ENCODE data around the gene COL6A3.

The COL6A3 gene, protein sequence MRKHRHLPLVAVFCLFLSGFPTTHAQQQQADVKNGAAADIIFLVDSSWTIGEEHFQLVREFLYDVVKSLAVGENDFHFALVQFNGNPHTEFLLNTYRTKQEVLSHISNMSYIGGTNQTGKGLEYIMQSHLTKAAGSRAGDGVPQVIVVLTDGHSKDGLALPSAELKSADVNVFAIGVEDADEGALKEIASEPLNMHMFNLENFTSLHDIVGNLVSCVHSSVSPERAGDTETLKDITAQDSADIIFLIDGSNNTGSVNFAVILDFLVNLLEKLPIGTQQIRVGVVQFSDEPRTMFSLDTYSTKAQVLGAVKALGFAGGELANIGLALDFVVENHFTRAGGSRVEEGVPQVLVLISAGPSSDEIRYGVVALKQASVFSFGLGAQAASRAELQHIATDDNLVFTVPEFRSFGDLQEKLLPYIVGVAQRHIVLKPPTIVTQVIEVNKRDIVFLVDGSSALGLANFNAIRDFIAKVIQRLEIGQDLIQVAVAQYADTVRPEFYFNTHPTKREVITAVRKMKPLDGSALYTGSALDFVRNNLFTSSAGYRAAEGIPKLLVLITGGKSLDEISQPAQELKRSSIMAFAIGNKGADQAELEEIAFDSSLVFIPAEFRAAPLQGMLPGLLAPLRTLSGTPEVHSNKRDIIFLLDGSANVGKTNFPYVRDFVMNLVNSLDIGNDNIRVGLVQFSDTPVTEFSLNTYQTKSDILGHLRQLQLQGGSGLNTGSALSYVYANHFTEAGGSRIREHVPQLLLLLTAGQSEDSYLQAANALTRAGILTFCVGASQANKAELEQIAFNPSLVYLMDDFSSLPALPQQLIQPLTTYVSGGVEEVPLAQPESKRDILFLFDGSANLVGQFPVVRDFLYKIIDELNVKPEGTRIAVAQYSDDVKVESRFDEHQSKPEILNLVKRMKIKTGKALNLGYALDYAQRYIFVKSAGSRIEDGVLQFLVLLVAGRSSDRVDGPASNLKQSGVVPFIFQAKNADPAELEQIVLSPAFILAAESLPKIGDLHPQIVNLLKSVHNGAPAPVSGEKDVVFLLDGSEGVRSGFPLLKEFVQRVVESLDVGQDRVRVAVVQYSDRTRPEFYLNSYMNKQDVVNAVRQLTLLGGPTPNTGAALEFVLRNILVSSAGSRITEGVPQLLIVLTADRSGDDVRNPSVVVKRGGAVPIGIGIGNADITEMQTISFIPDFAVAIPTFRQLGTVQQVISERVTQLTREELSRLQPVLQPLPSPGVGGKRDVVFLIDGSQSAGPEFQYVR (N-terminal part only)

DNA sequence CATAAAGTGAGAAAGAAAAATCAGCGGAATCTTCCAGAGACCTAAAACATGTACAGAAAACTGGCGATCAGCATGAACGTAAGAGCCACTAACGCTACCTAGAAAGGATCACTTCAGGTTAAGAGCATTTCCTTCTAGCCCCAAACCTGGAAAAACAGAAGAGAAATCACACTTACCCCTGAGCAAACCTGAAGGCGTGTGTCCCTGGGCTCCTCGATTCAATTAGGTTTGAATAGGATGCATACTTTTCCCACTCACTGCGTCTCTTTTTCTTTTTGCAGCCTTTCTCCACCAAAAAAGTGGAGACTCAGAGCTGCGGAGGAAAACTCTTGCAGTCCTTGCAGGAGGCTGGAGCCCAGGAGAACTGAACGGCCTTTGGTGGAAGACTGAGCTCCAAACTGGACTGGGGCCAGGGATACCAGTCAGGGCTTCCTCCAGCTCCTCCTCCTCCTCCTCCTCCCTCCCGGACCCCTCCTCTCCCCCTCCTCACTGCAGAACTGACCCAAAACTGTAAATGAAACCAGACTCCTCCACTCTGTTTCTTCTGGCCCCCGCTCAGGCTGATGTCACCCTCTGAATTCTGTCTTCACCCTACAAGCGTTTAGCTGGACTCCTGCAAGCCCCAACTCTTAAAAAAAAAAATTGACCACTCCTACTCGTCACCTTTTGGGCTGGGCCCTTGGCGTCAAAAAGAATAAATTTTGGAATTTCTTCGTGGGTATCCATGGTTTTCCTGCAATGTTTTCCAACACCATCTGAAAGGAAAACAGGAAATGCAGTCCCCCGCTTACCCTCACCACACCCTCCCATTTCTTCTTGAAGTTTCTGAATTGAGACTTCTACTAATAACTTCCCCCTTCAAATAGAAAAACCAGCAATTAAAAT is at the start of gene COL6A3:
Gene COL6A3 (minus strand): TSS at position 388 of the 885 bp plus-strand sequence. CDS start 17,347 bp downstream, outside the sequence.
- FAIRE-seq: no peak

DNA sequence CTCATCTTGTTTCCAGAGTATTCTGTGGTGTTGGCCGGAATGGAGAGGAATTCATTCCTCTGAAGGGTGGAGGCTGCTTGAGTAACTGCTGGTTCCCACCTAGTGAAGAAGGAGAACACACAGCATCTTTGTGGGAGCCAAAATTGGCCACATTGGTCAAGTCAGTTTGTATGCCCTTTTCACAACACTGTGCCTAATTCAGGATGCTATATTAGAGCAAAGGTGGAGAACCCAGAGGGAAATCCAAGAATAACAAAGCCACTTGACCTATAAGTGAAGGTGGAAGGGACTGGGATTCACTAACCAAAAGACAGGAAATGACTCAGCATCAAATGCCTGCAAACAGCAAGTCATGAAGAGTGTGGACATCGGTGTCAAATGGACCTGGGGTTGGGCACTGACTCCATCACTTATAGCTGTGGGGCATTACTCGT is 45.8 kb upstream of the COL6A3 start:
- no peak for FAIRE-seq

DNA sequence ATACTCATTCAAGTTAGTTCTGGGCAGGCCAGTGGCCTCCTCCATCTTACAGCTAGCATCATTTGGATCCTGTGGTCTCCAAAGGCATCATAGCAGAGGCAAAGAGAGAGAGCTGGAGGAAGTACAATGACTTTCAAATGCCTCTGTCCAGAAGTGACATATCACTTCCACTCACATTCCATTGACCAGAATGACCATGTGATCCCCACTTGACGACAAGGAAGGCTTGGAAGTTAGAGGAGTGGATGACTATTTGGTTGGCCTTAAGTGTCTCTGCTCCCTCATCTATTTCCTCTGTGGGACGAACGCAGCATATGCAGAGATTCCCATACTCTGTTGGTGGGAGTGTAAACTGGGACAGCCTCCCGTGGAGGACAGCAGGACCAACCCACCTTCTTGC is 45.3 kb upstream of the COL6A3 start:
- no peak for FAIRE-seq

DNA sequence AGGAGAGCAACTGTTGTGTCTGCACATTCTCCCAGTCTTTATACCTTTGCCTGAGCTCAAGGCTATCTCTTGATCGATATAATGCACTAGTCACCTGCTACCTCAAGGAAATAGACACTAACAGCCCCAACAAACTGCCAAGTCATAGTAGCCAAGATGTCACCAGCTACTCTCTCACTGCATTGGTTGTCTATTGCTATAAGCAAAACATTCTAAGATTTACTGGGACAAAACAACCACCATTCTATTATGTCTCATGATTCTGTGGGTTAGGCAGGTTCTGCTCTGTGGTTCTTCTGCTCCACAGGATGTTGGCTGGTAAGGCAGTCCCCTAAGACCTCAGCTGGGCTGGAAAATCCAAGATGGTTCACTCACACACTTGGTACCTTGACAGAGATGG is 44.6 kb upstream of the COL6A3 start:
- FAIRE-seq: no peak

DNA sequence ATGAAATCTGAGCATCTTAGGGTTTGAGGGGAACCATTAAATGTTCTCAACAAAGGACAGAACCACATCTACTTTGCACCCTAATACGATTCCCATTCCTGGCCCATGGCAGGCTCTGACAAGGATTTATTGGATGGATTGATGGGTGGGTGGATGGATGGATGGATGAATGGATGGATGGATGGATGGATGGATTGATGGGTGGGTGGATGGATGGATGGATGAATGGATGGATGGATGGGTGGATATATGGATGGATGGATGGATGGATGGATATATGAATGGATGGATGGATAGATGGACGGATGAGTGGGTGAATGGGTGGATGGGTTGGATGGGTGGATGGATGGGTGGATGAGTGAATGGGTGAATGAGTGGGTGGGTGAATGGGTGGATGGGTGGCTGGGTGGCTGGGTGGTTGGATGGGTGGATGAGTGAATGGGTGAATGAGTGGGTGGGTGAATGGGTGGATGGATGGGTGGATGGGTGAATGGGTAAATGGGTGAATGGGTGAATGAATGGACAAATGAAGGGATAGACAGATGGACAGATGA is 43.5 kb upstream of the COL6A3 start:
- FAIRE-seq: no peak

DNA sequence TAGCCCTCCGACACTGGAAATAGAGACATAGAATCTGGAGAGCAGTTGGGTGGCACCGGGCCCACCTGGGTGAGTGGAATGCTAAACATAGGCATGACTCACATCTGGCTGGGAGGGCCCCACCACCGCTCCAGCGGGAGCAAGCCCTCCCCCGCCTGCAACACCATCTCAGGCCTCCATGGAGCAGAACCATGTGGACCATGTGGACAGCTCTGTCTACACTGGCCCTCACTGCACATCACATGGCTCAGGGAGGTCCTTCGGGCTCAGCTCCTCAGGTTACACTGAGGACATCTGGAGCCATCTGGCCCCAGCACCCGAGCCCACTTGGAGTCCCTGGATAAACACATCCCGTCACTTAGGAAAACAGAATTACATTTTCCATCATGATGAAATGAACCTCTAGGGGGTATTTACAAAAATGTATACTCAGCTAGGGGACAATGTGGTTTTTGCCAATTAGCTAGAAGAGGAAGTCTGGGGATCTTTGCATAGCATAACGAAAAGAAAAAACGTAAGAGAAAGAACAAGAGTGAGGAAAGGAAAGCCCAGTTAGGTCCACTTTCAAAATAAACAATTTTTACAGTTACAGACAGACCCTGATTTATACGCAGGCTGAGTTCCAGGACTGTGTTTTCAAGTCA is 42.4 kb upstream of the COL6A3 start:
- FAIRE-seq: no peak

DNA sequence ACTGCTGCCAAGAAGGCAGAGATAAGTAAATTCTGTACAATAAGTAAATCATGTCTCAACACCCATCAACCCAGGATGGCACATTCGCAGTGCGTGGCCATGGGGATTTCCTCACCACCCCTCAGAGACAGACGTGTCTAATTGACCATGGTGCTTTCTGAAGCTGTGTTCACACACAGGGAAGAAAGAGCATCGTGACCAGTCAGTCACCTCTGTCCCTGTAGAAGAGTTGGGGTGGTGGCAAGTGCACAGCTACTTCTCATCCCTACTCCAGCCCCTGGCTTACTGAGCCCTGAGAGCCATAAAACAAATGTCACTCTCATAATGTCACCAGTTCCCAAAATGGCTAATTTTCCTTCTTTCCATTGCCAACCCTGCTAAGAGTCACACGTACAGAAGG is 41.8 kb upstream of the COL6A3 start:
- no peak for FAIRE-seq

DNA sequence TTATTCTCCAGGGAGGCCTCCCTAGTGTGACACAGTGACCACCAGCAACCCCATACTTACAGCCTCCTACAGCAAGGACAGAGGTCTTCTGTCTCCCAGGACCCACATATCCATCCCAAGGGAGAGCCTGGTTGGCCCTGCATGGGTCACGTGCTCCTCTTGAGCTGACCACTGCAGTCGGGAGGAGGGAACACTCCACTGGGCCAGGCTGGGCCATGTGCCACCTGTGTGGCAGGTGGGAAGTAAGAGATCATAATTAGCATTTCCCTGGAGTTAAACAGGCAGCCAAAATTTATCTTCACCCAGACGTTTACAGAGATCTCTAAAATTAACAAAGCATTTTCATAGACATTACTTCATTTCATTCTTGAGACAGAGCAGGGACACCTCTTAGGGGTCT is 39.7 kb upstream of the COL6A3 start:
- FAIRE-seq: no peak

DNA sequence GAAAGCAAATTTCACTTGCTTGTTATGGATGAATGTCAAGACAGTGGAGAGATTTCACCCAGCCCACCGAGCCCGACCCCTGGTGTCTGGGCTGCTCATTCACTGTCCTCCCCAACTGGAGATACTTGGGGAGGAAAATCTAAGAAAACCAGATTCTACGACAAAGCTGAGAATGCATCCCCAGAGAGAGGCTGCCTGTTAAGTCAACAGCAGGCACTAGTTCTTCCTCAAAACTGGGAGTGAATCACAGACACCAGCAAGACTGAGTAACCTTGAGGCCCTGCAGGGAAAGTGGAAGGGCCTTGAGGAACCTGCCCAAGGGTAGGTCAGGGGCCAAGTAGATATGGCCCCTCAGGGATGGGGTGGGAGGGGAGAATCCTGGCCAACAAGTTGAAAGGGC is 38.9 kb upstream of the COL6A3 start:
- FAIRE-seq: no peak

DNA sequence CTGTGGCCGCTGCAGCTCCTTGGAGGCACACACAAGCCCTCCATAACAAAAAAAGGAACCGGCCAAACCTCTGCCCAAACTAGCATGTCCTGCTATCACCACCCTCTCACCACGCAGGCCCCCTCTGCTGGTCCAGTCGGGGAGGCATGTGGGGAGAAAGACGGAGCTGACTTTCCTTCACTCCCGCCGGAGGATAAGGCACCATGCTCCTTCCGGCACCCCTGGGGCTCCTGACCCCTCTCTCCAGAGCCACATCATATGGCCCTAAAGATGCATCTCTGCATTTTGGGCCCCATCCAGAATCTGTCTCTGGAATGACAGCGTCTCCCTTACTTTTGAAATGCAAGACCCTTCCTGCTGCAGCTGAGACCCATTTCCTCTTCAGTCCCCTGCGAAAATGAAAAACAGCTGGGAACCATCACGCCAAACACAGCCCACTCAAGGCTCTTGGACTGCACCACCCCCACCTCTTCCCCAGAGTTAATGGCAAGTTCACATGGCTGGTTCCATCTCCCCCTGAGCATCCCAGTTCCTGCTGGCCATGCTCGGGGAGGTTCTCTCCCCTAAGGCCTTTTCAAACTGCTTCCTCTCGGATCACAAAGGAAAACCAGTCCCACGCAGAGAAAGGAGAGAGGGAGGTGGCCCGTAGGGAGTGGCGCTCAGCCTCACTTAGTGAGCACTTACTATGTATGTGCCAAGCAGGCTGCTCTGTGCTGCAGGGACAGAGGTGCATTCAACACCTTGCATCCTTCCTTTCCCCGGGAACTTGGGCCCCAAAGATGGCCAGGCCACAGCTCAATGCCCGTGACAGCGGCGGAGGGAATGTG is 37.9 kb upstream of the COL6A3 start:
- no peak for FAIRE-seq

DNA sequence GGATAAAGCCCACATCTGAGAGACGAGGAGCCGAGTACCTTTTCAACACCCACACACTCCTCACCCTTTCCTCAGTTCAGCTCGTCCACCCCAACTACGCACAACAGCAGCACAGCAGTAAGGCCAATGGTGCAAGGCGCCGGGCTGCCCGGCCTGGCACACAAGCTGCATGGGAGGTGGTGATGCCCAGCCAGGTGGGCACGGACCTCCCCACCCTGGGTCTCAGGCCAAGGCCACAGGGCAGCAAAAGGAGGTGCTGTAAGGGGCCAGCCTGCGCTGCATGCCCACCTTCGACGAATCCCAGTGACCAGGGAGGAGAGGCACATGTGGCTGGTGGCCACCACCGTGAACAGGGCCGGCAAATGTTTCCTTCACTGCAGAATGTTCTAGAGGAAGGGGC is 36.6 kb upstream of the COL6A3 start:
- no peak for FAIRE-seq

DNA sequence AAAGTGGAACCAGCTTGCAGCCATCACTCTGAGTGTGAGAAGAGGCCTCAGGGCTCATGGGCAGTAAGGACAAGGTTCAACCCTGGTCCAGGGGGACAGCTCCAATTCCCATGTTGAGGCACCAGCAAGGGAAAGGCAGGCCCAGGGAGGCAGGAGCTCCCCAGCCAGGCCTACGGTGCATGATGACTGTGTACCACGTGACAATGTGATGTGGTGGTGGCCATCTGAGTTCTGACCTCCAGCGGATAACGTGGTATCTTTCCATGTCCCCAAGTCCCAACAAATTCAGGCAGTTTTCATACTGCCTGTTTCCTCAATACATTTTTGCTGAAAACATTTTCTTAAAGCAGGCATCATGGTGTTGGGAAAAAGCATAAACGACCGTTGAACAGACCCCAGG is 36.1 kb upstream of the COL6A3 start:
- FAIRE-seq: no peak

DNA sequence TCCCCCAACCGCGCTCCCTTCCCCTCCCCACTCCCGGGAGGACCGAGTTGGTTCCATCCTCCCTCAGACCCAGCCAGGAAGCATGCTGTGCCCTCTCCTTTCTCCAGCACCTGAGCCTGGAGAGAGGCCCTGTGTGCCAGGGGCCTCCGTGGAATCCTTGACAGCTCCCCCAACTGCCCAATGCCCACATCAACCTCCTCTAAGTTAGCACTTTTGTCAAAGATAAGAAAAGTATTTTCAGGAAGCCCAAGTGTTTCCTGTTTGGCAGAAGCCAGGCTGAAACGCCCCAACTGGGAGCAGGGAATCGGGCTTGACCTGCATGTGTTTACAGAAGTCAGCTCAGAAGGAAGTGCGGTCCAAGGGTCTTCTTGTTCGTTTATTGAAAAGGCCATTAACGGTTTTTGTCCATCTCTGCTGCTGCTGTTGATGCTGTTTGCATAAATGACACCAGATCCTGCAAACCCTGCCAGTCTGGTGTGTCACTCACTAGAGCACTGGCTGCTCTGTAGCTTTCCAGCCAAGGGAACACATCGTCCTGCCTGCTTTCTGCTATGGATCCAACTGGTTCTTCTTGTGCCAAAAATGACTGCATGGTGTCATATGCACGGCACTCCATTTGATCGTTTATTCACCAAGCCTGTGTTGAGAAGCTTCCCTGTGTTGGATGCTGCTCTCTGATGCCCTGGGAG is 35.4 kb upstream of the COL6A3 start:
- no peak for FAIRE-seq

DNA sequence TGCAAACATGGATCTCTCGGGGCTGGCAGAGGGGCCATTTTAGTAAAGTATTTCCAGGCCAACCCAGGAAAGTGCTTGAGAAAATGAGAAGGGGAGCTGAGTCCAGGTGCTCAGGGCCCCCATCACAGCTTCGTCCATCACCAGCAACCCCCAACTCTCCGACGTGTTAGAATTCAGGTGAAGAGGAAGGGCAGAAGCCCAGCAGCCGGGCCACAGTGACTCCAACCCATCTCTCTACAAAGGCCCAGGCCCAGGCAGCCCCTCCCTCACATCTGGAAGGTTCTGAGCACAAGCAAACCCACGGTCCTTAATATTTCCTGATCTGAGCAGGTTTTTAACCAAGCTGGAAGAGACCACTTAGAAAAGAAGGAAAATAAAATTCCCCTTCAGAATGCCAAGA is 34.7 kb upstream of the COL6A3 start:
- no peak for FAIRE-seq

DNA sequence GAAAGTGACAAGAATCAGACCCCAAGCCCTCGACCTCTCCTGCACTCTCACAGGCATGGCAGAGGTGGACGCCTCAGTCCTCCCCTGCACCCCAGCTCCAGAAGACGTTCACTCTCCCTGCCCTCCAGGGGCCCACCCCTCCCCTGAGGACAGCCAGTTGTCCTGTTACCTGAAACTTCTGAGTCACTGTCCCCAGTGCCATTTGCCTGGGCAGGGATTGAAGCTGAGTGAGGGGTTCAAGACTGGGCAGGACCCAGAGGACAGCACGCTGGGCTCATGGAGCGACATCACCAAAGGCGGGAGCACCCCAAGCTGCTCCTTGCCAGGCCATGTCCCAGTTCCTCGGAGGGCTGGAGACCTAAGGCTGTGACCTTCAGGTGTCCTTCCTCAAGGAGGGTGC is 34.2 kb upstream of the COL6A3 start:
- FAIRE-seq: no peak

DNA sequence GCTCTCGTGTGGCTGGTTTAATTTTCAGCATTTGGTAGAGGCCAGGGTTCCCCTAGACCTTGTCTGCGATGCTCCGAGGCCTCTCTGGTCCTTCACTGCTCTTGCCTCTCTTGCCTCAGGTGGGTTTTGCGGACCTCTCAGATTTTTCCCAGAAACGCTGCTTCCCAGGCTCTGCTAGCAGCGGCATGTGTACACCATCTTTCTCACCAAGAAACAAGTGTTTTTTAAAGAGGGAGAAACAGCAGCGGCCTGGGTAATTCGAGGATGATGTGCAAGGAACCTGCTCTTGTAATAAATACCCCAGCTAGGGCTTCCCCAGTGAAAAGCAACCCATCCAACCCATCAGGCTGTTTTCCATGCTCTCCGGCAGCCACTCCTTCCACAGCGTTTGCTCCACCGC is 33.5 kb upstream of the COL6A3 start:
- no peak for FAIRE-seq

DNA sequence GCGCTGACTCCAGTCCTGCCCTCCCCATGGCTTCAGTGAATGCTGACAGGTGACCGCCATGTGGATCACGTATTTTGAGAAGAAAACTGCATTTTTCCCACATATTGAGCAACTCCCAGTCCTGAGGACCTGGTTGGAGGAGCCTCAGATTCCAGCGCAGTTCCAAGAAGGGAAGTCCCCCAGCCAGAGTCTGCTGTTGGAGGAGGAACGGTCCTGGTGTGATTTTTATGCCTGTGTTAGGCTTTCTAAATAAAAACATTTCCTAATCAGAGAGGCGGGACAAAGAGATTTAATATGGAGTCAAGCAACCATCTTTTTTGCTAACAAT is 32.3 kb upstream of the COL6A3 start:
- FAIRE-seq: no peak

DNA sequence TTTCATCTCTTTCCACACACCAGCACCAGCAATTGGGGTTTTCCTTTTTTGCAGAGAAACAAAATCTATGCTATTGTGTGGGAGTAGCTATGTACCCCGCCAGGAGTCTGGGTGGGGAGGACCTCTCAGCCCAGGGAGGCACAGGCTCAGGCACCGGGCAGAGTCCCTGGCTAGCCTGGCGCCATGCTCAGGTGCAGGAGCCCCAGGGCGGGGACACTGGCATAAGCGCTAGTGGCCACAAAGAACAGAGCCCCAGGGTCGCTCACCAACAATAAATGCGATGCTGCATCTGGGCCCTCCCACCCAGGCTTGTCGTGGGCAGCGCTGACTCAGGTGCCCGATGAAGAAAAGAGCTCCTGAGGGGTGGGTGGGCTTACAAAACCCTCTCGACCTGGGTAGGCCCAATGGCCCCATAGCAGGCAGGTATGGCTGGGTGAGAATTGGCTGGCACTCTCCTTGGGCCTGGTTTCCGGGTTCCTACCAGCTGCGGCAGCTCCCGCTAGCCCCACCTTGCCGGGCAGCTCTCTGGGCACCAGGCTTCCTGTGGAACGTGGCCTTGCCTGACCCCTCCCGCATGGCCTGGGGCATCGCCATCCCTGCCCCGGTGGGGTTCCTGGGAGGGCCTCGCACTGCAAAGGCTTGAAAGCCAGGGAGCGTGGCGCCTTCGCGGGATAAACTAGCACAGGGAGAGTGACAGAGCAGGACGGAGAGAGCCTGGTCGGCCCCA is 31.8 kb upstream of the COL6A3 start:
- FAIRE-seq: no peak

DNA sequence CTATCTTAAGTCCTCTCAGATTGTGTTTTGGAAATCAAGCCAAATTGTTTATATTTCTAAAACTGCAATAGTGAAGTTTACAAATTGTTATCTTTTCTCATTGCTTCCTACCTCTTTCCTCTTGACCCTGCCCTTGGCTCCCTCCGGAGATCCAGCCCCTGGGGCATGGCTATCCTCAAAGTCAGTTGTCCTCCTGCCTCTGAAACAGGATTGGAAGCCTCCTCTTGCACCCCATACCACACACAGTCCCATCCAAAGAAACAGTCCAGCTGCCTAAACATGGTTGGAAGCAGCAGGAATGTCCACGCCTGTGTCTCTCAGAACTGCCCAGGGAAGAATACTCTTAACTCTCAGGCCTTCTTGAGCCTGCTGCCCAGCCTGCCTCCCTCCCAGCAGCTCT is 30.1 kb upstream of the COL6A3 start:
- FAIRE-seq: no peak
